ENCODE measurements around the gene SNX33.

The SNX33 gene

GRCh38 chr15:75646944-75647364 is 758 bp upstream of the SNX33 start:
- TF ChIP-seq, protein P1, sequence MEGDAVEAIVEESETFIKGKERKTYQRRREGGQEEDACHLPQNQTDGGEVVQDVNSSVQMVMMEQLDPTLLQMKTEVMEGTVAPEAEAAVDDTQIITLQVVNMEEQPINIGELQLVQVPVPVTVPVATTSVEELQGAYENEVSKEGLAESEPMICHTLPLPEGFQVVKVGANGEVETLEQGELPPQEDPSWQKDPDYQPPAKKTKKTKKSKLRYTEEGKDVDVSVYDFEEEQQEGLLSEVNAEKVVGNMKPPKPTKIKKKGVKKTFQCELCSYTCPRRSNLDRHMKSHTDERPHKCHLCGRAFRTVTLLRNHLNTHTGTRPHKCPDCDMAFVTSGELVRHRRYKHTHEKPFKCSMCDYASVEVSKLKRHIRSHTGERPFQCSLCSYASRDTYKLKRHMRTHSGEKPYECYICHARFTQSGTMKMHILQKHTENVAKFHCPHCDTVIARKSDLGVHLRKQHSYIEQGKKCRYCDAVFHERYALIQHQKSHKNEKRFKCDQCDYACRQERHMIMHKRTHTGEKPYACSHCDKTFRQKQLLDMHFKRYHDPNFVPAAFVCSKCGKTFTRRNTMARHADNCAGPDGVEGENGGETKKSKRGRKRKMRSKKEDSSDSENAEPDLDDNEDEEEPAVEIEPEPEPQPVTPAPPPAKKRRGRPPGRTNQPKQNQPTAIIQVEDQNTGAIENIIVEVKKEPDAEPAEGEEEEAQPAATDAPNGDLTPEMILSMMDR (IDR thresholded peaks at IDR 0.05; ENCODE audit: low read depth, low read length) = no peak
- TF ChIP-seq MYC (IDR thresholded peaks at IDR 0.05; ENCODE audit: low read depth, low read length) = no peak
- TF ChIP-seq, protein P2, sequence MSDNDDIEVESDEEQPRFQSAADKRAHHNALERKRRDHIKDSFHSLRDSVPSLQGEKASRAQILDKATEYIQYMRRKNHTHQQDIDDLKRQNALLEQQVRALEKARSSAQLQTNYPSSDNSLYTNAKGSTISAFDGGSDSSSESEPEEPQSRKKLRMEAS (IDR thresholded peaks at IDR 0.05; ENCODE audit: low read depth, low read length) = no peak; the same call in 1 of the 2 replicates
- peak overlapping the region; percentile 61 for H3K4me3 ChIP-seq (ENCODE audit: low read depth, low read length)
- DNase-seq (ENCODE audit: low read depth) = peak; percentile 55

- peak; percentile 61 for DNase-seq (ENCODE audit: low read depth)
- TF ChIP-seq, protein P2 (IDR thresholded peaks at IDR 0.05; ENCODE audit: low read depth, low read length) = no peak
- no peak for TF ChIP-seq MYC (IDR thresholded peaks at IDR 0.05; ENCODE audit: low read depth, low read length)
- TF ChIP-seq, protein P1 (IDR thresholded peaks at IDR 0.05; ENCODE audit: low read depth, low read length) = no peak
- TF ChIP-seq POLR2A (IDR thresholded peaks at IDR 0.05; ENCODE audit: extremely low read depth, insufficient read length) = no peak
- H3K4me3 ChIP-seq (ENCODE audit: low read depth, low read length) = peak overlapping the region; percentile 61
These were observed 666 bp downstream of the SNX33 start for GRCh38 chr15:75648156-75649000.

GRCh38 chr15:75649045-75649761 is 1.5 kb downstream of the SNX33 start:
- no peak overlapping the region for H3K4me3 ChIP-seq (ENCODE audit: low read depth, low read length)
- DNase-seq (ENCODE audit: low read depth) = no peak
- TF ChIP-seq POLR2A (IDR thresholded peaks at IDR 0.05; ENCODE audit: extremely low read depth, insufficient read length) (no peak), MYC (IDR thresholded peaks at IDR 0.05; ENCODE audit: low read depth, low read length) (no peak)
- TF ChIP-seq, protein P1 (IDR thresholded peaks at IDR 0.05; ENCODE audit: low read depth, low read length) = no peak
- TF ChIP-seq, protein P2 (IDR thresholded peaks at IDR 0.05; ENCODE audit: low read depth, low read length) = no peak

- TF ChIP-seq POLR2A (IDR thresholded peaks at IDR 0.05; ENCODE audit: extremely low read depth, insufficient read length) = no peak
- TF ChIP-seq, protein P2 (IDR thresholded peaks at IDR 0.05; ENCODE audit: low read depth, low read length) = no peak
- TF ChIP-seq MYC (IDR thresholded peaks at IDR 0.05; ENCODE audit: low read depth, low read length) = no peak
- TF ChIP-seq, protein P1 (IDR thresholded peaks at IDR 0.05; ENCODE audit: low read depth, low read length) = no peak
- no peak for DNase-seq (ENCODE audit: low read depth)
- no peak overlapping the region for H3K4me3 ChIP-seq (ENCODE audit: low read depth, low read length)
These were observed 2.1 kb downstream of the SNX33 start for GRCh38 chr15:75649848-75650247.

- DNase-seq (ENCODE audit: low read depth) = peak; percentile 82
- peak overlapping the region; percentile 41 for H3K4me3 ChIP-seq (ENCODE audit: low read depth, low read length)
- TF ChIP-seq, protein P1 (IDR thresholded peaks at IDR 0.05; ENCODE audit: low read depth, low read length) = no peak
- TF ChIP-seq MYC (IDR thresholded peaks at IDR 0.05; ENCODE audit: low read depth, low read length) = 0 out of 2 replicates have a peak, but pooled peaks have one; percentile 37
- TF ChIP-seq POLR2A (IDR thresholded peaks at IDR 0.05; ENCODE audit: extremely low read depth, insufficient read length) = peak; percentile 27
- TF ChIP-seq, protein P2 (IDR thresholded peaks at IDR 0.05; ENCODE audit: low read depth, low read length) = peak; percentile 24; the same call in 1 of the 2 replicates
These were observed 3.4 kb downstream of the SNX33 start for GRCh38 chr15:75650908-75651809.

Data from NB4 (cell line).